Measurements from ENCODE around the gene MAGI1. TPM values are rescaled to one million over a fixed set of nuclear protein-coding genes. Genes with fewer than 3 reads are reported as not detected.
A peak's percentile ranks its signal among the peaks of the same experiment; 100 is the strongest.

MAGI1 gene
- total RNA-seq, 1 donor from 2014 or later: 45.8 TPM

DNA sequence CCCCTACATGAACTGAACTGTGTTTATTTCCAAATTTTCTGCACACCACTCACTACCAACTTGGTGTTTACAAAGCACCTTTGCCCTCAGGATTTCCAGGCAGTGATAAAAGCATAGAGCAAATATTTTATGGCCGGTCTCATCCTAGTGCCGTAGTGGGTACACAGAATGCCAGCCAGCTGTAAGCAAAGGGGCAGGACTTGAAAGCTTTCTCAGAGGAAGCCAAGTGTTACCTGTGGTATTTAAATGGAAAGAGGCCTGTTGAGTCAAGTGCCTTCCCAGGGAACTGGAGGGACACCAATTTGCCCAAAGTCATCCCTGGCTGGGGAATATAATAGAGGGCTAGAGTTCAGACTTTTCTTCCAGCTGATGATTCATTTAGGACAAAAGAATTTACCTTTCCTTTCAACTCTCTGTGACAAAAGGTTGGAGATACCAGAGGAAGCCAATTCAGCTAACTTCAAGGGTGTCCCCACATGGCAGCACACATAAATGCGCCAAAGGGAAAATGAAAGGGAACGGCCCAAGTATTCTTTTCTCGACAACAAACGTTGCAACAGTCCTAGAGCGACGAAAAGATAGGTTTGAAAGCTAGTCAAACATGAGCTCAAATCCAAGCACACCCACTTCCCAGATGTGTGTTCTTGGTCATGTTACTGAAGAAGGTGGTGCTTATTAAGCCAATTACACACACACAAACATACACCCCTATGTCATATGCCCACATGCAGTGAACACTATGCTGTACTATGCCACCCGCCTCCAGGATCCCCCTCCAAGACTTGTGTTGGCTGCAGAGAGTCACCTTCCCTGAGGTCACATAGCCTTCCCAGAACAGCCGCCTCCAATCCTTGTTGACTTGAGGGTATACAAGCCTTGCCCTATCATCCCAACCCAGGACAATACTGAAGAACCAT, 27.7 kb downstream of the MAGI1 start:
- intact Hi-C loops (cut with DNase I): no loop called here
- Histone ChIP-seq H3K4me3 (no peak overlapping the region), H3K9me3 (no peaks in the 10 kb centered on the region), H3K27me3 (no peaks in the 10 kb centered on the region), H3K36me3 (no peaks in the 10 kb centered on the region), H3K27ac (peak overlapping the region; percentile 45), H3K4me1 (peaks cover 18% of the 10 kb centered on the region)
- TF ChIP-seq, protein P1, sequence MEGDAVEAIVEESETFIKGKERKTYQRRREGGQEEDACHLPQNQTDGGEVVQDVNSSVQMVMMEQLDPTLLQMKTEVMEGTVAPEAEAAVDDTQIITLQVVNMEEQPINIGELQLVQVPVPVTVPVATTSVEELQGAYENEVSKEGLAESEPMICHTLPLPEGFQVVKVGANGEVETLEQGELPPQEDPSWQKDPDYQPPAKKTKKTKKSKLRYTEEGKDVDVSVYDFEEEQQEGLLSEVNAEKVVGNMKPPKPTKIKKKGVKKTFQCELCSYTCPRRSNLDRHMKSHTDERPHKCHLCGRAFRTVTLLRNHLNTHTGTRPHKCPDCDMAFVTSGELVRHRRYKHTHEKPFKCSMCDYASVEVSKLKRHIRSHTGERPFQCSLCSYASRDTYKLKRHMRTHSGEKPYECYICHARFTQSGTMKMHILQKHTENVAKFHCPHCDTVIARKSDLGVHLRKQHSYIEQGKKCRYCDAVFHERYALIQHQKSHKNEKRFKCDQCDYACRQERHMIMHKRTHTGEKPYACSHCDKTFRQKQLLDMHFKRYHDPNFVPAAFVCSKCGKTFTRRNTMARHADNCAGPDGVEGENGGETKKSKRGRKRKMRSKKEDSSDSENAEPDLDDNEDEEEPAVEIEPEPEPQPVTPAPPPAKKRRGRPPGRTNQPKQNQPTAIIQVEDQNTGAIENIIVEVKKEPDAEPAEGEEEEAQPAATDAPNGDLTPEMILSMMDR (IDR thresholded peaks at IDR 0.05): no peak
- DNase-seq: no peak
- ATAC-seq: peak; percentile 76

GRCh38 chr3:66010348-66010738, 28.4 kb downstream of the MAGI1 start:
- no peaks in the 10 kb centered on the region for H3K9me3 ChIP-seq
- DNase-seq: no peak
- ATAC-seq: peak; percentile 10
- no peak overlapping the region for H3K27ac ChIP-seq
- H3K27me3 ChIP-seq: no peaks in the 10 kb centered on the region
- intact Hi-C loops (cut with DNase I): no loop called here
- H3K4me3 ChIP-seq: no peak overlapping the region
- H3K36me3 ChIP-seq: no peaks in the 10 kb centered on the region
- TF ChIP-seq, protein P1 (IDR thresholded peaks at IDR 0.05): no peak
- H3K4me1 ChIP-seq: peaks cover 18% of the 10 kb centered on the region

DNA sequence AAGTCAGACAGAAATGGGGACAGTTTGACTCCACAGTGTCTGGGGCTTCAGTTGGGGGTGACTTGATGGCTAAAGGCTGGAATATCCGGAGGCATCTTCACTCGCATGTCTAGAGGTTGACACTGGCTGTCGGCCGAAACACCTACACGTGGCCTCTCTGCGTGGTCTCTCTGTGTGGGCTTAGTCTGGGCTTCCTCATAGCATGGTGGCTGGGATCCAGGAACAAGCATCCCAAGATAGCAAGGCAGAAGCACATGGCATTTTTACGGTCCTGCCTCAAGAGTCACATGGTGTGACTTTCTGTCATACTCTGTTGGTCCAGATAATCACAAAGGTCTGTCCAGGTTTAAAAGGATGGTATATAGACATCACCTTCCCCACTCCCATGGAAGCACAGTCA, 34.5 kb downstream of the MAGI1 start:
- Histone ChIP-seq H3K27ac (no peak overlapping the region), H3K4me1 (no peaks in the 10 kb centered on the region), H3K9me3 (no peaks in the 10 kb centered on the region), H3K4me3 (no peak overlapping the region), H3K27me3 (no peaks in the 10 kb centered on the region), H3K36me3 (no peaks in the 10 kb centered on the region)
- DNase-seq: no peak
- no peak for ATAC-seq
- TF ChIP-seq, protein P1 (IDR thresholded peaks at IDR 0.05): no peak
- intact Hi-C loops (cut with DNase I): no loop called here

DNA sequence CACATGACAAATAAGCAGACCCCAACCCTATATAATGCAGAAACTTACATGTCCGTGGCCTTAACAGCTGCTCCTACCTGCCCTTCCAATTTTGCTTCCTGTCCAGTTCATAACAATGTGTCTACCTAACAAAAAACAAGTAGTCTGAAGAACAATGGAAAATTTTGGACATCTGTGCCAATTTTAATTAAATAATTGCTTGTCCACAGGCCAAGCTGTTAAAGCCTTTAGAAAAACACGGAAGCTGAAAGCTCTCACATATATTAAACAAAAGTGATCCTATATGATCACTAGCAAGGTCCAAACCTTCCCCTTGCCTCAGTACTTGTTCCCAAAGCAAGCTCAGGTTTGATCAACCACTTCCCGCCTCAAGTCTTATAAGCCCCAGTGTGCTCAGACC, 37.1 kb downstream of the MAGI1 start:
- no peak for DNase-seq
- Histone ChIP-seq H3K36me3 (no peaks in the 10 kb centered on the region), H3K4me1 (peaks cover 10% of the 10 kb centered on the region), H3K9me3 (no peaks in the 10 kb centered on the region), H3K27ac (no peak overlapping the region), H3K4me3 (no peak overlapping the region), H3K27me3 (no peaks in the 10 kb centered on the region)
- TF ChIP-seq, protein P1 (IDR thresholded peaks at IDR 0.05): no peak
- ATAC-seq: no peak
- intact Hi-C loops (cut with DNase I): no loop called here

- ATAC-seq (no peak), DNase-seq (no peak)
- intact Hi-C loops (cut with DNase I): no loop called here
- H3K27me3 ChIP-seq: no peaks in the 10 kb centered on the region
- H3K9me3 ChIP-seq: no peaks in the 10 kb centered on the region
- H3K27ac ChIP-seq: no peak overlapping the region
- TF ChIP-seq, protein P1 (IDR thresholded peaks at IDR 0.05): no peak
- no peaks in the 10 kb centered on the region for H3K36me3 ChIP-seq
- H3K4me3 ChIP-seq: no peak overlapping the region
- peaks cover 15% of the 10 kb centered on the region for H3K4me1 ChIP-seq
These were observed 38.2 kb downstream of the MAGI1 start for GRCh38 chr3:66000506-66000905.
